Retinal pigment epithelial cell (primary cell): ENCODE data around the gene PPP2R5C.

Experiments
- DNase-seq: peaks from one replicate; pipeline ENCODE4 v3.0.0-alpha.2; 2010; ENCODE audit warnings: low read depth
- H3K4me3 ChIP-seq: 2 replicates; pipeline ENCODE4 v1.5.1; 2011; ENCODE audit warnings: mild to moderate bottlenecking, low read length, control low read depth, moderate library complexity
- CTCF ChIP-seq: conservative IDR thresholded peaks from 2 replicates; pipeline ENCODE4 v1.5.1; 2011; ENCODE audit warnings: low read depth, low read length, control low read depth, inconsistent platforms

Gene PPP2R5C

DNA sequence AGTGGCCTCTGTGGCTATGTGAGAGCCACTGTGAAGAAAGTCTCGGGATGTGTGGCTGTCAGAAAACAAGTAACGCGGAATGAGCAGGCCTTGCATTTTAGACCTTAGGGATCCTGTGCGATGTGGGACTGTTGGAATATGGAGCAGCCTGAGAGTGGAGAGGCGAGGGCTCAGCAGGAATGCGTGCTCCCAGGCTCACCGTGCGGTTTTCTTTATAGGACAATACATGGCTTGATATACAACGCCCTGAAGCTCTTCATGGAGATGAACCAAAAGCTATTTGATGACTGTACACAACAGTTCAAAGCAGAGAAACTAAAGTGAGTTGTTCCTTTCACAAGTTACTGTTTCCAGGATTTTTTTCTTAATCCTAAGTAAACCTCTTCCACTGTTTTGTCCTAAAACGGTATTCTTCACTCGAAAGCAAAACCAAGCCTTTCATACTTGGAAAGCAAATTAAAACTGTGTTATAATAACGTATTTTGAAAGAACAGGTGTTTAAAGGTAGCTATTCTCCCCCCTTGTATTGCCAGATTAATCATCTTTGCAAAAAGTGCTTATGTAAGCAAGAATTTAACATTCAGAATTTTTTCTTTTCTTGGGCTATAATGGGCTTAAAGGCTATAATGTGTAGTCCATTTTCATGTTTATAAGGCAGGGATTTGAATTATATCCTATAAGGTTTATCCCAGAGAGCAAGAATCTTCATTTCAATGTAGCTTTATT is 148.0 kb downstream of the PPP2R5C start:
- TF ChIP-seq CTCF, result no peak
- DNase-seq, result no peak
- H3K4me3 ChIP-seq, result no peak overlapping the region

DNA sequence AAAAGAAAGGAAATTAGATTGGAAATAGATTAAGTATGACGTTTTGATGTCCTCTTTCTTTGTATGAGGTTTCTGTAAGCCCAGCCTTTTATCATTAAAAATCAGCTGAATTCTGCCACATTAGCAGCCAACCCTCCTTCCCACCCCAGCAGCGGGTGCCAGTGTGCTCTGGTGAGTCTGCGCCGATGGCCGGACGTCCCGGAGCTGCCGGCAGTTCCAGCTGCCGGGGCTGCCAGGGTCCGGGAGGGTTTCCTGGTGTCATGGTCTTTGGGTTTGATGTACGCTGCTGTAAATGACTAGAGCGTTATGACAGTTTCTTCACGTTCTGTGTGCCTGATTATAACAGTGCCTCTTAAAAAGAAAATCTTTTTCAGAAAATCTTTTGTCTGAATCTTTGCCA is 151.3 kb downstream of the PPP2R5C start:
- H3K4me3 ChIP-seq, result no peak overlapping the region
- TF ChIP-seq CTCF, result no peak
- no peak for DNase-seq

DNA sequence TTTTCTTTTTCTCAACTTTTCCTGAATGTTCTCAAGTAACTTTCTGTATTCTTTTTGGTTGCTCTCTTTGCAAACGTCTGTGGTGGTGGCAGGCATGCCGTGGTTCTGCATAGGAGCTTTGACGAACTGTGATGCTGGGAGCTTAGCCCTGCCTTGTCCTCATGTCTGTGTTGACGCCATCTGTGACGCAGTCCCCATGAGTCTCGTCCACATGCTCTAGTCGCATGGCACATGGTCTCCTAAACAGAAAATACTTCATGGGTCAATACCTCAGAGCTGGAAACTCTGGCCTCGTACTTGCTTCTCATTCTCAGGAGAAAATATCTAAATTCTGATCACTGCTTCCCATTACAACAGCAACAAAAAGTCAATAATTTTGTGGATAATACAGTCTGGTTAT is 152.6 kb downstream of the PPP2R5C start:
- H3K4me3 ChIP-seq, result no peak overlapping the region
- TF ChIP-seq CTCF, result no peak
- DNase-seq, result no peak

DNA sequence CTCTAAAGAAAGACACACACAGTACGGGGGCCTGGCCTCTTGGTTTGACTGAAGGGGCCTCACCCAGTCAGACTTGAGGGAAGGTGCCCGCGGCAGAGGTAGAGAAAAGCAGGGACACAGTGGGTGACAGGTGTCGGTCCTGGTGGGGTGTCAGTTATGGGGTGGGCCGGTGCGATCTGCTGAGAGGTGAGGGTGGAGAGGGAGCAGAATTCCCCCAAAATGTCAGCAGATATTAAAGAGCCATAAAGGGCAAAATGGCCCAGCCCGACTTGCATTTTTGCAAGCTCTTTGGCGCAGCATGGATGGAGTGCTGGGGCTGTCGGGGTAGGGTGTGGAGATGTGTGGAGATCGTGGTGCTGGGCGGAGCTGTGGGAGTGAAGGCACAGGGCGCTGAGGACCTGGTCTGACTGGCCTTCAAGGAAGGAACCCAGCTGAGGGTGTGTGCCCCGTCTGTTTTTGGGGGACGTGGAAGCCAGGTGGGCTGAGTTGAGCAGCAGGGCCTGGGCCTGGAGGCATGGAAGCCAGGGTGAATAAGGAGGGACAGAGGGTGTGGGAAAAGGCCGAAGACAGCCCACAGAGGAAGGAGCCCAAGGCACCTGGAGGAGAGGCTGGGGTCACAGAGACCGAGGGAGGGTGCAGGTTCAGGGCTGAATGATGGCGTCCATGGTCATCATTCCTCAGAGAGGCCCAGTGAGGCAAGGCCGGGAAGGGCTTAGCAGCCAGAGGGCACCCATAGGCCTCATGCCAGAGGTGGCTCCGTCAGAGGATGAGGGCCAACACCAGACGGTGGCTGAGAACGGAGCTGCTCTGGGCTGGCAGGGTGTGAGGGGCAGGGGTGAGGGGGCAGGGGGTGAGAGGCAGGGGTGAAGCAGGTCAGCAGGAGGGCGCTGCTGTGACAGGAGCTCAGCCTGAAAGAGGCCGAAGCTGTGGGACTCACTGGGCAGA is 154.6 kb downstream of the PPP2R5C start:
- no peak for DNase-seq
- TF ChIP-seq CTCF, result no peak
- H3K4me3 ChIP-seq, result no peak overlapping the region

DNA sequence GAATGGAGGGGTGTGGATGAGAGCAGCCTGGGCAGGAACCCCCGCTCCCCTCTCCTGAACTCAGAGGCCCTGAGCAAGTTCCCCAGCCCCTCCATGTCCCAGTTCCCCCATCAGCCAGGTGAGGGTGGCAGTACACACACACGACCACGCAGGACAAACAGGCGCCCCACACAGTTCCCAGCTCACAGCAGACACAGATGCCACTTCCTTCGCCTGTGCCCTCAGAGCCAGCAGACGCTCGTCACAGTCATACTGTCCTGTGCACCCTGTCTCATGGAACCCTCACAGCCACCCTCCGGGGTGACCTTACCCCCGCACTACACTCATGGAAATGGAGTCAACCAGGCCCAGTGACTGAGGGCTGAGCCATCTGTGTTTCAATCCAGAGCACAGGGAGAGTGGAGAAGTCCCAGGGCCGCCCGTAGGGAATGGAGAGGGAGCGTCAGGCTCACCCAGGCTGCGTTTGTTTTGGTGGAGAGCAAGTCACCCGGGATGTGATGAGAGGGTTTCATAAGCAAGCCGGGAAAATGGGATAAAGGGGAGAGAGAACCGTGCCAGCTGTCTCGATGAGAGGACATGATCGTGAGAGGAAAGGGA is 155.4 kb downstream of the PPP2R5C start:
- no peak overlapping the region for H3K4me3 ChIP-seq
- no peak for TF ChIP-seq CTCF
- no peak for DNase-seq

DNA sequence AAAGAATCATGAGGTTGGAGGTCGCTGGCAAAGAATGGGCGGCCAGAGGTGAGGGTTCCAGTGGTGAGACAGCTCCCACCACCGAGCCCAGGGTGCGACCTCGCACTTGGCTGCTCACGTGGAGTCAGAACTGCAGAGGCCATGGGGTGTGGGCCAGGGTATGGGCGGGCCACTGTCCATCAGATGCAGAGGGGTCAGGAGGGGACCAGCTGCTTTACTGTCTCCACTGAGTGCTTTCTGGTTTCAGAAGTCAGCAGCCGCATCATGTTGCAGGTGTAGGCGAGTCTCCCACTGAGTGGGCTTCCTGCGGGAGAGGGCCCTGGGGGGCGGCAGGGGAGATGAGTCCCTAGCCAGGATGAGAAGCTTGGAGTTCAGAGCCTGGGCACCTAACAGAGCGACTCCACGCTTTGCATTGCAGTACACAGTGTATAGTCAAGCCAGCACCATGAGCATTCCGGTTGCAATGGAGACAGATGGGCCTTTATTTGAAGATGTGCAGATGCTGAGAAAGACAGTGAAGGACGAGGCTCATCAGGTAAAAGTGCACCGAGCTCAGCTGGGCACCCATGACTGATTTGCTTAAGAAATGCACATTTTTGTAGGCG is 156.0 kb downstream of the PPP2R5C start:
- TF ChIP-seq CTCF, result no peak
- no peak for DNase-seq
- no peak overlapping the region for H3K4me3 ChIP-seq
